ENCODE results near the gene ZNF473.
"Not testable (repeated sequence)": the region's sequence is repeated elsewhere in the genome, so short reads cannot be mapped to it uniquely, and the experiment has no call there.

The ZNF473 gene

DNA sequence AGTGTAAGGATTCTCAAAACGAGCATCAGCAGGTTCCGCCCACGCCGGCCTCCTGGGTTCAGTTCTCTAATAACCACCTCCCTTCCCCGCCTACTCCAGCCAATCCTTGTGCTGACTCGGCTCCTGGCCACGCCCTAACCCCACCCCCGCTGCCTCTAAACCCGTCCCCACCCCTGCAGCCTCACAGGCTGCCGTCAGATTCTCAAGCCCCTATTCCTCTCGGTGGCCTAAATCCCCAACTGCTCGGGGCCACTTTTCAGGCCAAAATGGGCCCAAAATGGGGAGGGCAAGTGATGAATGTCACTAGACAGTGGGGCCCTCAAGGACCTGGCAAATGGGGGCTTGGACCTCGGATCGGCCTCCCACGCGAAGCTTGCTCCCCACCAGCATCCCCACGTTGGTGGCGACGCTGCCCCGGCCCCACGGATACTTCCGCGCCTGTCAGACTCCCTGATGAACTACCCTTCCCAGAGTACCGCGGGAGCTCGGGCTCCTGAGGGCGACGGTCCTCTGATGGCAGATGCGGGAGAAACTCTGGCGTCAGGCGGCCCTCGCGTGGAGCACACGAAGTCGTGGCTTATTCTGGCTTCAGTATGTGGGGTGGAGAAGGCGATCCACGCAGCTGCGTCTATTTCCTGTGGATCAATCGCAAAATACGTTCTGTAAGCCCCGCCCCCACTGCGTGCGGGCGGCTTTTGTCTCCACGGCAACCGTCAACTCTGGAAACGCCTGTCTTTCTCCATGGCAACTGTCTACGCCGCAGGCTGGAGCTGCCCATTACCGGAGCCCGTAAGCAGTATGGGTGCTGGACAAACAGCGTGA is 24.8 kb downstream of the ZNF473 start:
- peak; percentile 48 for DNase-seq (ENCODE audit: low read depth)

GRCh38 chr19:50051228-50051895 is 25.6 kb downstream of the ZNF473 start:
- not testable (repeated sequence) for DNase-seq (ENCODE audit: low read depth)

DNA sequence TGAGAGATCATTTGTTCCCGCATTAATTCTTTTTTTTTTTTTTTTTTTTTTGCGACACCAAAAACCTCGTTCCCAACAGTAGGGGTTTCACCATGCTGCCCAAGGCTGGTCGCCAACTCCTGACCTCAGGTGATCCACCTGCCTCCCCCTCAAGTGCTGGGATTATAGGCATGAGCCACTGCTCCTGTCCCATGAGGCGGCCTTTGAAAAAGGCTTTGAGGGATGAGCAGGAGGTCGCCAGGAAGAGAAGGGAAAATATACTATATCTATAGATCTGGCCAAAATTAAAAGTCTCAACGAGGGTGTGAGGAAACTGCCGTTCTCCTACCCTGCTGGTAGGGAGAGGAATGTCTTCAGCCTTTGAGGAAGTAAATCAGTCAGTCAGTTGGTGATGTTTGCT is 26.2 kb downstream of the ZNF473 start:
- DNase-seq (ENCODE audit: low read depth): no peak

- no peak for DNase-seq (ENCODE audit: low read depth)
Observed at GRCh38 chr19:50053119-50053518, 27.3 kb downstream of the ZNF473 start.

DNA sequence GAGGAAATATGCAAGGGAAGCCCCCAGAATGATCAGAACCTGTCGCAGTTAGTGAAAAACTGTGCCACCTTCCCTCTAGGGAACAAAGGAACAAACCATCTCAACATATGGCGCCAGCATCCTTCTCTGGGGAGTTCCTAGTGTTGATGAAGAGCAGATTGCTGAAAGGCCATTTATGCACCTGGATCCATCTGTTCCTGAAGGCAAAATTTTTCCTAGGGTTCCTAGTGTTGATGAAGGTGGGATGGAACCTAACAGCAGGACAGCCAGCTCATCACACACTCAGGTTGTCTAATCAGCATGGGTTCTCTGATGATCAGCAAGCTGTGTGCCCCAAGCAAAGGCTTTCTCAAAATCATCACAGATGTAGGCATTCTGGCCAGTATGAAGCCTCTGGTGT is 32.6 kb downstream of the ZNF473 start:
- no peak for DNase-seq (ENCODE audit: low read depth)

DNA sequence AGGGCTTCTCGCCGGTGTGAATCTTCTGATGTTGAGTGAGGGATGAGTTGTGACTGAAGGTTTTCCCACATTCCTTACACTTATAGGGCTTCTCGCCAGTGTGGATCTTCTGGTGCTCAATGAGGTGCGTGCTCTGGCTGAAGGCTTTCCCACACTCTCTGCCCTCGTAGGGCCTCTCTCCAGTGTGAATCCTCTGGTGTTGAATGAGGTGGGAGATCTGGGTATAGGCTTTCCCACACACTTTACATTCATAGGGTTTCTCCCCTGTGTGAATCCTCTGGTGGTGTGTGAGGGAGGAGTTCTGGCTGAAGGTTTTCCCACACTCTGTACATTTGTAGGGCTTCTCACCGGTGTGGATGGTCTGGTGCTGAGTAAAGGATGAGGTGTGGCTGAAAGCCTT is 33.2 kb downstream of the ZNF473 start:
- DNase-seq (ENCODE audit: low read depth): no peak

DNA sequence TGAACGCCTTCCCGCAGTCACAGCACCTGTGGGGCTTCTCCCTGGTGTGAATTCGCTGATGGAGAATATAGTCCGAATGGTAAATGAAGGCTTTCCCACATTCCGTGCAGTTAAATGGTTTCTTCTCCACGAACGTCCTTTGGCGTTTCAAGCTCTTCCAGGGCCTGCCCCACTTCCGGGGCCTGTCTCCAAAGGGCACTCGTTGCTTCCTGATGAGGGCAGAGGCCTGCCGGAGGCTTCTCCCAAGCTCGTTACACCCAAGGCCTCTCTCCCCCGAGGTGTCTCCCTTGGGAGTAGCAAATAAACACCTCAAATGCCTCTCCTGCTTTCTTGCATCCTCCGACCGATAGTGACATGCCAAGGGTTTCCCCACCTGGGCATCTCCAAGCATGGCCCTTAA is 34.3 kb downstream of the ZNF473 start:
- no peak for DNase-seq (ENCODE audit: low read depth)

DNA sequence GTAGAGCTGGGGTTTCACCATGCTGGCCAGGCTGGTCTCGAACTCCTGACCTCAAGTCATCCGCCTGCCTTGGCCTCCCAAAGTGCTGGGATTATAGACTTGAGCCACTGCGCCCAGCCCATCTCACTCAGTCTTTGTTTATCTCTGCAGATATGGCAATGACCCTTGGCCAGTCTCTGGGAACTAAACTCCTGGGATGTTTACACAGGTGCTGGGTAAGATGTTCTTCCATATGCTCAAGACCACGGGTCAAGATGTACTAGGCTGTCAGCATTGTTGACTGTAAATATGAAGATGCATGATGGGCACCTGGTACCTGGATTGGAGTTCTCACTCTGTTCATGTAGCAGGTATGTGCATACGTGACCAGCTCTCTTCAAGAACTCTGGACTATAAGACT is 35.8 kb downstream of the ZNF473 start:
- DNase-seq (ENCODE audit: low read depth): no peak

GRCh38 chr19:50065938-50066337 is 40.1 kb downstream of the ZNF473 start:
- no peak for DNase-seq (ENCODE audit: low read depth)

GRCh38 chr19:50067575-50067974 is 41.8 kb downstream of the ZNF473 start:
- DNase-seq (ENCODE audit: low read depth): no peak

- DNase-seq (ENCODE audit: low read depth): not testable (repeated sequence)
Observed at GRCh38 chr19:50068382-50068781, 42.6 kb downstream of the ZNF473 start.

DNA sequence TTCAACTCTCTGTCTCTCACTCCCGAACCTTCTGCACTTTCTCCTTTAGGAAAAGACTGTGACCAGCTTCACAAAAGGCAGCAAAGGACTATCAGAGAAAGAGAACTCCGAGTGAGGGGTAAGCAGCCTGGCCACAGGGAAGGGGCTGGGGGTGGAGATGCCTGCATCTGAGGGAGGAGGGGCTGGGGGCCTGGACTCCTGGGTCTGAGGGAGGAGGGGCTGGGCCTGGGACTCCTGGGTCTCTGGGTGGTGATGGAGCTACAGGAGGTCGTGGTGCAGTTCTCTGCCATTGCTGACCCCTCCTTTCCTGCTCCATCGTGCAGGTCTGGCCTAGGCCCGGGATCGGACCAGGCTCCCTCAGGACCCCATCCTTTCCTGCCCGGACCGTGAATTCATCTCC is 49.3 kb downstream of the ZNF473 start:
- DNase-seq (ENCODE audit: low read depth): not testable (repeated sequence)

GRCh38 chr19:50075644-50076372 is 50.0 kb downstream of the ZNF473 start:
- DNase-seq (ENCODE audit: low read depth): not testable (repeated sequence)

GRCh38 chr19:50076581-50077355 is 51.0 kb downstream of the ZNF473 start:
- not testable (repeated sequence) for DNase-seq (ENCODE audit: low read depth)

- not testable (repeated sequence) for DNase-seq (ENCODE audit: low read depth)
Observed at GRCh38 chr19:50079014-50079413, 53.2 kb downstream of the ZNF473 start.

- DNase-seq (ENCODE audit: low read depth): not testable (repeated sequence)
Observed at GRCh38 chr19:50084440-50084839, 58.6 kb downstream of the ZNF473 start.

- DNase-seq (ENCODE audit: low read depth): not testable (repeated sequence)
Observed at GRCh38 chr19:50087153-50087552, 61.3 kb downstream of the ZNF473 start.

DNA sequence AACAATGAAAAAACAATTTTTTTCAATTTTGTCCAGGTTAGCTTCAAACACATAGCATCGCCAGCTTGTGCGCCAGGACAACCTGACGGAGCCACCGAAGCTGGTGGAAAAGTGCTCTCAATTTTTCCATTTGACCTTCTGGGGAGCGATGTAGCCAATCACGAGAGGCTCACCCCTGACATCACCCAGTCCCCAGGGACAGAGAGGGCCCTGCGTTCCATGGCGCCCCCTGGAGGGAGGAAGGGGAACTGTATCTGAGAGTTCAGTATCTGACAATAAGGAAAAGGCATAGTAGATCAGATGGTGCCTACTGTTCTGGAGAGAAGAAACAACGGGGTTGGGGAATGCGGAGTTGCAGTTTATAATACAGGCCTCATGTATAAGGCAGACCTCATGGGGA is 64.9 kb downstream of the ZNF473 start:
- DNase-seq (ENCODE audit: low read depth): not testable (repeated sequence)

DNA sequence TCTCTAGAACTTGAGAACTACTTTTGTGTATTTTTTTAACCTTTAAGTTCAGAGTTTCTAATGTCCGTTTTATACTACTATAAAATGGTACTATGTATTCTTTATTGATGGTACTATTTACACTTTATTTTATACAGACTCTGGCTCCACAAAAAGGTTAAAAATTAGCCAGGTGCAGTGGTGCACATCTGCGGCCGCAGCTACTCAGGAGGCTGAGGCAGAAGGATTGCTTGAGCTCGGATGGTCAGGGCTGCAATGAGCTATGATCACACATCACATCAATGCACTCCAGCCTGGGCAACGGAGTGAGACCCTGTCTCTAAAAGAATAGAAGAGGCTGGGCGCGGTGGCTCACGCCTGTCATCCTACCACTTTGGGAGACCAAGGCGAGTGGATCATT is 66.0 kb downstream of the ZNF473 start:
- not testable (repeated sequence) for DNase-seq (ENCODE audit: low read depth)

GRCh38 chr19:50092597-50092996 is 66.8 kb downstream of the ZNF473 start:
- DNase-seq (ENCODE audit: low read depth): not testable (repeated sequence)

- not testable (repeated sequence) for DNase-seq (ENCODE audit: low read depth)
Observed at GRCh38 chr19:50097884-50098283, 72.1 kb downstream of the ZNF473 start.

- DNase-seq (ENCODE audit: low read depth): not testable (repeated sequence)
Observed at GRCh38 chr19:50098892-50099291, 73.1 kb downstream of the ZNF473 start.
